Measurements from ENCODE around the gene CEP120. TPM values are rescaled to one million over a fixed set of nuclear protein-coding genes. Genes with fewer than 3 reads are reported as not detected.
"Not testable (repeated sequence)": the region's sequence is repeated elsewhere in the genome, so short reads cannot be mapped to it uniquely, and the experiment has no call there.

CEP120 gene
- total RNA-seq, 1 donor from 2014 or later: 13.4 TPM

DNA sequence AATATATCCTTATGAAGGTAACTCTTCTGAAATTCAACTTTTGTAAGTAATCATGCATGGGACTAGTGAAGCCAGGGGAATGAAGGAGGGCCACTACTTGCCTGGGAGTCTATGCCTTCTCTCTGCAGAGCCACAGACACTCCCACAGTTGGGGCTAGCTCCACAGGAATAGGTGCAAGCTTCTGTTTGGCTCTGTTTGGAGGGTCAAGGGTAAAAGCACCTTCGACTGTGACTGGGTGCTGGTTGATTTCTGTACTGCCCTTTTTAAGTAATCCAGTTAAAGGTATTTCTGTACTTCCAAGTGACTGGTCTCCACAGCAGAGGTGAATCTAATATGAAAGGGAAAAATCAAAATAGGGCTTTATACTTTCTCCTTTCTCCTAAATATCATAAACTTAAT lies 32.2 kb downstream of the CEP120 start:
- no peak for DNase-seq (ENCODE audit: low spot score)

DNA sequence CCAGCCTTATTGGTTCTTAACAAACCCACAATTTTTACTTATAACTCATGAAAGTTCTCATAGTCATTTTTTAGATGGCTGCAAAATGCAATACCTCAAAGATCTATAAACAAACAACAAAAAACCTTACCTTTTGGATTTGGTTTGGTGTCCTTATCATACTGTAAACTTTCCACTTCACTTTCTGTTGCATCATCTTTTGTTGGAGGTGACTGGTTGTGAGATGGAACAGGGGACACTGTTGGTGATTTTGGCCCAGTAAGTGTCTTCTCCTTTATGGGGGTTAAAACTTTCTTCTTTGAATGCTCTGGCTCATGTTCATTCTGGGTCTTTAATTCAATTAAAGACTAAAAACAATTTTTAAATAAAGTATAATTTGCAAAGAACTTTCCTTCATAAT lies 33.4 kb downstream of the CEP120 start:
- DNase-seq (ENCODE audit: low spot score): no peak

- DNase-seq (ENCODE audit: low spot score): no peak
Measured at GRCh38 chr5:123387313-123387712, 35.9 kb downstream of the CEP120 start.

- no peak for DNase-seq (ENCODE audit: low spot score)
Measured at GRCh38 chr5:123382252-123382651, 41.0 kb downstream of the CEP120 start.

GRCh38 chr5:123371575-123372179 lies 51.5 kb downstream of the CEP120 start:
- no peak for DNase-seq (ENCODE audit: low spot score)

- no peak for DNase-seq (ENCODE audit: low spot score)
Measured at GRCh38 chr5:123369371-123369968, 53.7 kb downstream of the CEP120 start.

DNA sequence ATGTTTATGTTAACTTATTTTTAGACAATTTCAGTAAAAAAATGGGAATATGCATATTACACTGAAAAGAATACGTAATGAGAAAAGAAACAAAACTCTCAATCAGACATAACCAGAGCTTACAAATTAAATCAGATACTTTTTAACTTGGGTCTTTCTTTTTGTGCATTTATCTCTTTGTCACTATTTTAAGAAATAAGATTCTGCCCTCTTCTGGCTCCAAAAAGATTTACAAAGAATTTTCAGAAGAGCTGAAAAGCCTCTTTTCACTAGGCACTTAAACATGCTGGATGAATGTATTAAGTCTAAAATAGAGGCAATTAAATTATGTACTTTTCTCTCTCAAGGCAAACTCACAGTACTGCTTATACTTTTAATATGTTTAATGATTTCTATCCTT lies 55.5 kb downstream of the CEP120 start:
- no peak for DNase-seq (ENCODE audit: low spot score)

- no peak for DNase-seq (ENCODE audit: low spot score)
Measured at GRCh38 chr5:123365156-123365555, 58.0 kb downstream of the CEP120 start.

- DNase-seq (ENCODE audit: low spot score): no peak
Measured at GRCh38 chr5:123364441-123365155, 58.6 kb downstream of the CEP120 start.

DNA sequence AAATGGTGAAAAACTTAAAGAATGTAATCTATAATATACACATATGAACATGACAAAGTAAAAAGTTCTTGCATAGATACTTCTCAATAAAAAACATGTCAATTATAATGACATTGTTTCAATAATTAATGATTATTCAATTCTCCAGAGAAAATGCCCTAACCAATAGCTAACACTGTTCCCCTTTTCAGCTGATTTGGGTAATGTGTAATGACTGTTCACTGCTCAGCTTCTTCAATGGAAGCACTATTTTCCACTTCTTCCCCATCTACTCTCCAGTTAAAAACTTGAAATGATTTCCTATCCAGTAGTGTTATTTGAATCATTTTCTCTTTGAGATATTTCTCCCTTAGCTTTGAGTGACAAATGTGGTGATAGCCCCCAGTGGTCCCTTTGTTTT lies 62.3 kb downstream of the CEP120 start:
- no peak for DNase-seq (ENCODE audit: low spot score)

GRCh38 chr5:123360201-123360571 lies 63.0 kb downstream of the CEP120 start:
- DNase-seq (ENCODE audit: low spot score): no peak

DNA sequence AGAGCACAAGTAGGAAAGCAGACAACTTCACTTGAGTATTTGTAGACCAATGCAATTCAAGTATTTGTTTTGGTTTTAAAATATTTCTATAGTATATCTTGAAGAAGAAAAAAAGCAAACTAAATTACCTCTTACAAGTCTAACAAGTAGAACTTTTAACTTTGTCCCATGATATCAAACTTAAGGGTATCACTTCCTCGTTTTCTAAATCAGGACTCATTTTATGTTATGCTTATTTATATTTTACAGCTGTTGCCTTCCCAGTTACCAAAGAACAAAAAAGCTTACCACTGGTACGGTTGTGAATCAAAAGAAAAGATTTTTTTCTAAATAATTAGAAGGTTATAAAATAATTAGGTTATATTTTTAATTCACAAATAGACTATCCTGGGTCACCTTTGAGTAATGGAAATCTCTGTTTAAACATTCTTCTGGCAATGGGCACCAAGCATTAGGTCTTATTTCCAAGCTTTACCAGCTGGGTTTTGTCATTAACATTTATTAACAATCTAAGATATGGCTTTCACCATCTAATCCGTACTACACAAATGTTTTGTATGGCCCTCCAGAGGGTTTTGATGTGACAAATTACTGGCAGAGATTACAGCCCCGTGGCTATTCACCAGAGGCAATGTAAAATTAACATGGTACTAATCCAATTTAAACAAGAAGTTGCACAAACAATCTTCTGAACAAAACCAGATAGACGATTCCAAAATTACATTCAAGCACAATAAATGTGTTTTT lies 63.6 kb downstream of the CEP120 start:
- DNase-seq (ENCODE audit: low spot score): no peak

DNA sequence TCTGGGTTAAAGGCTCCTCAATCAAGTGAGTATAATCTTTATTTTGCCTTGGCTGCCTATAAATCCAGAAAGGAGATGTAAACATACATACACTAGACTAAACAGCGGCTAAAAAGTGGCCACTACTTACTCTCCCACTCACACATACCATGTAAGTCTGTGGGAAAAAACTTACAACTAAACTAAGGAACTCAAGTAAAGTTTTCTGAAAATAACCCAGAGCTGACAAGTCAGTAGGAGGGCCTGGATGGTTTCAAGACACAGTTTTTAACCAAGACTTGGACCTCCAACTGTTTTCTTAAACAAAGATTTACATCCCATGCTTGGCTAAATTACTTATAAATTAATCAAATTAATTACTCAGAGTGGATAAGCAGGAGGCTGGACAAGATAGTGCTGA lies 64.5 kb downstream of the CEP120 start:
- no peak for DNase-seq (ENCODE audit: low spot score)

DNA sequence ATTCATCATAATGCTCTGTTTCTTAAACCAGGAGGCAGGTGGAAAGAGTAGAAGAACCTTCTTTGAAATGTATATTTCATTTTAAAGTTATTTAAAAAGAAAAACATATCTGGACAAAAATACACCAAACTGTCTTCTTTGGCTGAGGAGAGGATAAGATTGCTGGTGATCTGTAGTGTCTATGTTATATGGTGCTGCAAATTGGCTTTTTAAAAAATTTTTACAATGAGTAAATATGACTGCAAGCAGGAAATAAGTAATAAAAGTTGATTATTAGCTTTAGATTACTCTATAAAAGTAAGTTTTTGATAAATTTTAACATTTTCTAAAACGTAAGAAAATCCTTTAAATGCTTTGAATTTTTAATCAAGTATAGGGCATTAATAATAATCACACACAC lies 64.9 kb downstream of the CEP120 start:
- no peak for DNase-seq (ENCODE audit: low spot score)

GRCh38 chr5:123351820-123352219 lies 71.4 kb downstream of the CEP120 start:
- DNase-seq (ENCODE audit: low spot score): no peak

- no peak for DNase-seq (ENCODE audit: low spot score)
Measured at GRCh38 chr5:123351240-123351639, 72.0 kb downstream of the CEP120 start.

GRCh38 chr5:123350742-123351141 lies 72.5 kb downstream of the CEP120 start:
- DNase-seq (ENCODE audit: low spot score): no peak

GRCh38 chr5:123344816-123345426 lies 78.3 kb downstream of the CEP120 start:
- no peak for DNase-seq (ENCODE audit: low spot score)

DNA sequence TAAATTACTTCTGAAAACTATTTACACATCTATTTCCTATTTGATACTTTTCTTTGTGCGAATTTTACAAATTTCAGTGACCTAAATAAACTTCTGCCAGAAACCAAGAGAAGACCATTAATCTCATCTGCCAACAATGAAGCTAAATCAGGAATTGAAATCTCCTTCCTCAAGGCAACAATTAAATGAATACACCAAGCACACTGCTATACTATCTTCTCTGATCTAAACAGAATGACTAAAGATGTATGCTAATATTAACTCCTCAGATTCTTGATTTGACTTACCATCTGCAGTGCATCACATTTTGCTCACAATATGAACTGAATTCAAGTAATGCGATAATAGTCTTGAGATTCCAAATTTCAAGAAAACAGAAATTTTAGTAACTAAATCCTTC lies 82.3 kb downstream of the CEP120 start:
- no peak for DNase-seq (ENCODE audit: low spot score)

DNA sequence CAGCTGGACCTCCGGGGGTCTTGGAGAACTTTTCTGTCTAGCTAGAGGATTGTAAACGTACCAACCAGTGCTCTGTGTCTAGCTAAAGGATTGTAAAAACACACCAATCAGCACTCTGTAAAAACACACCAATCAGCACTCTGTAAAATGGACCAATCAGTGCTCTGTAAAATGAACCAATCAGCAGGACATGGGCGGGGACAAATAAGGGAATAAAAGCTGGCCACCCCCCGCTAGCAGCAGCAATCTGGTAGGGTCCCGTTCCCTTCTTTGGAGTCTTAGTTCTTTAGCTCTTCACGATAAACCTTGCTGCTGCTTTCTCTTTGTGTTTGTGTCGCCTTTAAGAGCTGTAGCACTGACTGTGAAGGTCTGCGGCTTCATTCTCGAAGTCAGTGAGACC lies 114.8 kb downstream of the CEP120 start:
- not testable (repeated sequence) for DNase-seq (ENCODE audit: low spot score)

DNA sequence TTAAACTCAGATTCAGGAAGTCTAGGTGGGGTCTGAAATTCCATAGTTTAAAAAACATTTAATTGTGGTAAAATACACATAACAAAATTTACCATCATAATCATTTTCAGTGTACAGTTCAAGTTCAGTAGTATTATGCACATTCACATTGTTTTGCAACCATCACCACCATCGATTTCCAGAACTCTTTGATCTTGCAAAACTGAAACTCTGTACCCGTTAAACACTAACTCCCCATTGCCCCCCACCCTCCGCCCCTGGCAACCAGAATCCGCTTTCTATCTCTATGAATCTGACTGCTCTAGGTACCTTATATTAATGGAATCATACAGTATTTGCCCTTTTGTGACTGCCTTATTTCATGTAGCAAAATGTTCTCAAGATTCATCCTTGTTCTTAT lies 117.5 kb downstream of the CEP120 start:
- DNase-seq (ENCODE audit: low spot score): no peak
